Tibial nerve (tissue), 4 donors: ENCODE results near the gene PLCXD3. TPM values are rescaled to one million over a fixed set of nuclear protein-coding genes. Genes with fewer than 3 reads are reported as not detected.

ENCODE experiments used
- DNase-seq, 2 donors: peaks; one replicate each; pipeline ENCODE4 v3.0.0-alpha.2; 2019; ENCODE audit warnings: low spot score in 2 of 2
- H3K27ac ChIP-seq, 4 donors: fragments of 200-600 bp; sonication (generic) in 3 of 4; one replicate each; pipeline ENCODE4 v1.5.1; 2017 to 2019; ENCODE audit warnings: mild to moderate bottlenecking in 1 of 4
- H3K27me3 ChIP-seq, 2 donors: fragments of 200-600 bp; sonication (generic) in 1 of 2; one replicate each; pipeline versions ENCODE4 v1.5.1 to v1.6.0; 2017 to 2019
- H3K36me3 ChIP-seq, 3 donors: fragments of 200-600 bp; sonication (generic); one replicate each; pipeline ENCODE4 v1.5.1; 2018 to 2019
- H3K4me1 ChIP-seq, 4 donors: fragments of 200-600 bp; sonication (generic) in 3 of 4; one replicate each; pipeline ENCODE4 v1.5.1; 2017 to 2019
- H3K4me3 ChIP-seq, 4 donors: fragments of 200-600 bp; sonication (generic) in 3 of 4; one replicate each; pipeline ENCODE4 v1.5.1; 2017 to 2019; ENCODE audit warnings: mild to moderate bottlenecking in 1 of 4, moderate library complexity in 1 of 4
- H3K9me3 ChIP-seq, 4 donors: fragments of 200-600 bp; sonication (generic) in 3 of 4; one replicate each; pipeline ENCODE4 v1.5.1; 2017 to 2019
- EP300 ChIP-seq, 2 donors: sonication (generic); formaldehyde crosslinking; IDR thresholded peaks; one replicate each; pipeline ENCODE4 v1.6.1; 2017; ENCODE audit warnings: antibody characterized with exemption in 2 of 2, mild to moderate bottlenecking in 1 of 2
- POLR2A ChIP-seq, 2 donors: fragments of 450-650 bp; IDR thresholded peaks; one replicate each; pipeline ENCODE4 v1.6.1; 2017; ENCODE audit warnings: antibody characterized with exemption in 2 of 2, mild to moderate bottlenecking in 2 of 2, moderate library complexity in 2 of 2
- WGBS, 2 donors: methylation state at CpG; one replicate each; pipeline ENCODE4 v1.1.5; 2018; 5-methylcytosine and 5-hydroxymethylcytosine counted together
- total RNA-seq, 4 donors: library from RNA; depleted of rRNA; stranded (reverse); fragments of >200 nt; gene quantifications; one replicate each; pipeline ENCODE4 v1.1.0, GENCODE V29; 2016
- TF ChIP-seq, protein P1 (sequence below), 5 experiments: fragments of 200-600 bp in 3 of 5; fragments of 450-650 bp in 2 of 5; sonication (generic) in 3 of 5; IDR thresholded peaks; one replicate each; pipeline ENCODE4 v1.5.1; 2016 to 2019; ENCODE audit warnings: antibody characterized with exemption in 5 of 5, mild to moderate bottlenecking in 3 of 5, moderate library complexity in 2 of 5

PLCXD3 gene
- total RNA-seq, 4 donors from 2014 or later, result 2.1 to 7.9 (median 7.0) TPM

DNA sequence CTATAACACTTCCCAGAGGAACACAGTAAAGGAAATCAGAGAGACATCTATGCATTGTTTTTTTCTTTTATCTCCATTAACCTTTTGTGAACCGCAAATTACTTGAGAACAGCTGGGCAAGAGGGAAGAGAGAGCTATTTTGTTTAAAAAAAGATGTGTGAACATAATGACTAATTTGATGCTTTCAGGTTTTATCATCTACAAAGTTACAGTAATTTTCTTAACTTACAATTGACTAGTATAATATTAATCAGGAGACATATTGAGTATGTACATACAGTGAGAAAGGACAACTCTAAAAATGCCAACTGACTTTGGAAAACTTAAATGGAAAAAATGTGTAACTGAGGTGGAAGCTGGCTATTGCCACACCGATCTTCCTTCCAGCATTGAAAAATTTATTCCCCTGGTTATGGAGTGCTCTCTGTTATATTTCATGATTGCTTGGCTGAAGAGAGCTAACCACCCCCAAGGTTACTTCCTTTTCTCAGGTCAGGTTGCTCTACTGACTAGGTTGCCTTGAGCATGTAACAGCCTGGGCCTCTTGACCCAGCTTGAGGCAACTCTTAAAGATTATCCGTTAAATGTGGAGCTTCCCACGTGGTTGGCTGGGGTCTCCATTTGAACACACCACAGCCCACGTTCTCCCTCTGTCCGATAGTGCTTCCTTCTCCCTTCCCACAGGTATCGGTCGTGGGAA is 234.4 kb downstream of the PLCXD3 start:
- no peak for DNase-seq
- Histone ChIP-seq H3K9me3 (no peaks in the 10 kb centered on the region), H3K4me3 (no peak overlapping the region), H3K27me3 (no peaks in the 10 kb centered on the region), H3K4me1 (no peaks in the 10 kb centered on the region), H3K27ac (no peak overlapping the region), H3K36me3 (no peaks in the 10 kb centered on the region)
- WGBS, 2 donors, result 74 to 78% methylated on average over 8 of the region's 8 CpGs
- no peak for TF ChIP-seq POLR2A (IDR thresholded peaks at IDR 0.05)
- TF ChIP-seq, protein P1, sequence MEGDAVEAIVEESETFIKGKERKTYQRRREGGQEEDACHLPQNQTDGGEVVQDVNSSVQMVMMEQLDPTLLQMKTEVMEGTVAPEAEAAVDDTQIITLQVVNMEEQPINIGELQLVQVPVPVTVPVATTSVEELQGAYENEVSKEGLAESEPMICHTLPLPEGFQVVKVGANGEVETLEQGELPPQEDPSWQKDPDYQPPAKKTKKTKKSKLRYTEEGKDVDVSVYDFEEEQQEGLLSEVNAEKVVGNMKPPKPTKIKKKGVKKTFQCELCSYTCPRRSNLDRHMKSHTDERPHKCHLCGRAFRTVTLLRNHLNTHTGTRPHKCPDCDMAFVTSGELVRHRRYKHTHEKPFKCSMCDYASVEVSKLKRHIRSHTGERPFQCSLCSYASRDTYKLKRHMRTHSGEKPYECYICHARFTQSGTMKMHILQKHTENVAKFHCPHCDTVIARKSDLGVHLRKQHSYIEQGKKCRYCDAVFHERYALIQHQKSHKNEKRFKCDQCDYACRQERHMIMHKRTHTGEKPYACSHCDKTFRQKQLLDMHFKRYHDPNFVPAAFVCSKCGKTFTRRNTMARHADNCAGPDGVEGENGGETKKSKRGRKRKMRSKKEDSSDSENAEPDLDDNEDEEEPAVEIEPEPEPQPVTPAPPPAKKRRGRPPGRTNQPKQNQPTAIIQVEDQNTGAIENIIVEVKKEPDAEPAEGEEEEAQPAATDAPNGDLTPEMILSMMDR (IDR thresholded peaks at IDR 0.05), result no peak
- TF ChIP-seq EP300 (IDR thresholded peaks at IDR 0.05), result no peak

DNA sequence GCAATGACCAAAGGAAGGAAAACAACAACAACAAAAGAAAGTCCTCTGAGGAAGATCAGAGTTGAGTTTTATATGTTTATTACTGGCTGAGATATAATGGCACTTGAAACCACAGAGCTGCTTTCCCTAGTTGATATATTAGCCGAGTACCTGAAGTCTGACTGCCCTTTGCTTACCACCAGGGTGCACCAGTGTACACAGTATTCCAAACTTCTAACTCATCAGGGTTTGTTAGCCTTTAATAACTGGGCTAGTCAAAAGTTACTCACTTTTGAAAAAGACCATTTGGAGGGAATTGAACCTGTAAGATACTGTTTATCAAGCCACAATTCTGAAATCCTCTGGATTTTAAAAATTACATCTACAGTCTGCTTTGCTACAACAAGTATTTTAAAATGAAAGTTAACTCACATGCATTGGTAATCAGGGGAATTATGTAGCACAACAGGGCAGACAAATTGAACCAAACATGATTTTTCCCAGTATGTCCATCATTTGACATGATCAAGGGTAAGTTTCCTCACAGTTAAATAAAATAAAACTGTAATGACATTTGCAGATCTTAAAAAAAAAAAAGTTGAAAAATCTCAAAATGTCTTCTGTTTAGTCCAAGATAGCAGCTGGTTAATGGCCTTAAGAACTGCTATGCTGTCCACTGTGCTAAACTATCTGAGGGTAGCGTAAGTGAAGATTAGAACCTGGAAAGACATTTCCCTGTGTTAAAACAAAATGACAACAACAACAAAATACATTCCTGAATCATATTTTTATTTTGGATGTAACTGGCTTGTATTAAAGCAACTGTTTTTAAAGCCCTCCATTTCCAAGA is 239.8 kb downstream of the PLCXD3 start:
- WGBS, 2 donors, result 43 to 46% methylated on average over 2 of the region's 2 CpGs
- H3K4me3 ChIP-seq, result no peak overlapping the region
- H3K9me3 ChIP-seq, result no peaks in the 10 kb centered on the region
- no peaks in the 10 kb centered on the region for H3K4me1 ChIP-seq
- H3K27me3 ChIP-seq, result no peaks in the 10 kb centered on the region
- no peak for TF ChIP-seq POLR2A (IDR thresholded peaks at IDR 0.05)
- no peak for TF ChIP-seq EP300 (IDR thresholded peaks at IDR 0.05)
- TF ChIP-seq, protein P1 (IDR thresholded peaks at IDR 0.05), result peak; percentile 46 to 75 (median 65)
- H3K36me3 ChIP-seq, result no peaks in the 10 kb centered on the region
- DNase-seq, result peak in 1 of 2 donors; percentile 31
- no peak overlapping the region for H3K27ac ChIP-seq

- H3K27me3 ChIP-seq, result no peaks in the 10 kb centered on the region
- WGBS, 2 donors, result 84 to 91% methylated on average over 1 of the region's 1 CpG
- no peak for TF ChIP-seq POLR2A (IDR thresholded peaks at IDR 0.05)
- no peak for TF ChIP-seq EP300 (IDR thresholded peaks at IDR 0.05)
- TF ChIP-seq, protein P1 (IDR thresholded peaks at IDR 0.05), result no peak
- H3K9me3 ChIP-seq, result no peaks in the 10 kb centered on the region
- no peaks in the 10 kb centered on the region for H3K36me3 ChIP-seq
- H3K4me1 ChIP-seq, result no peaks in the 10 kb centered on the region
- DNase-seq, result no peak
- no peak overlapping the region for H3K27ac ChIP-seq
- H3K4me3 ChIP-seq, result no peak overlapping the region
Observed at GRCh38 chr5:41268894-41269293, 241.5 kb downstream of the PLCXD3 start.

DNA sequence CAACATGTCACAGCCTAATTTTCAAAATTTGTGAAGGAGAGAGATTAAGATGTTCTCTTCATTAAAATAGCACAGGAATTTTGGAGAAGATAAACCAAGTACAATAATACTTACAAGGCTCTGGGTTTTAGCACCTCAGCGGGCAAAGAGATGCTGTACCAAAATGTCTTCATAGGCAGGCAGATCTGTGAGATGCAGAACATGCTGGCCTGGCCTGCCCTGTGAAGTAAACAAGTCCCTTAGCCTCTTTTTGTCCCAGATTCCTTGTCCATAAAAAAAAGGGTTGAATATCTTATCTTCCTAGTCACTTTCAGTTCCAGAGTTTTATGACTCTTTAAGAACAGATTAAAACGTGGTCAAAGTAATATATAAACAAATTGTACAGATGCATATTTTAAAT is 244.0 kb downstream of the PLCXD3 start:
- no peak for DNase-seq
- WGBS, 2 donors, result 72 to 87% methylated on average over 2 of the region's 2 CpGs
- H3K4me1 ChIP-seq, result no peaks in the 10 kb centered on the region
- H3K4me3 ChIP-seq, result no peak overlapping the region
- no peaks in the 10 kb centered on the region for H3K36me3 ChIP-seq
- H3K27me3 ChIP-seq, result no peaks in the 10 kb centered on the region
- no peaks in the 10 kb centered on the region for H3K9me3 ChIP-seq
- H3K27ac ChIP-seq, result no peak overlapping the region
- no peak for TF ChIP-seq POLR2A (IDR thresholded peaks at IDR 0.05)
- TF ChIP-seq EP300 (IDR thresholded peaks at IDR 0.05), result no peak
- TF ChIP-seq, protein P1 (IDR thresholded peaks at IDR 0.05), result no peak

- TF ChIP-seq EP300 (IDR thresholded peaks at IDR 0.05), result peak in 1 of 2 donors; percentile 58
- TF ChIP-seq, protein P1 (IDR thresholded peaks at IDR 0.05), result no peak
- no peak for TF ChIP-seq POLR2A (IDR thresholded peaks at IDR 0.05)
- DNase-seq, result no peak
- Histone ChIP-seq H3K9me3 (no peaks in the 10 kb centered on the region), H3K4me3 (no peak overlapping the region), H3K27me3 (no peaks in the 10 kb centered on the region), H3K36me3 (no peaks in the 10 kb centered on the region), H3K4me1 (no peaks in the 10 kb centered on the region), H3K27ac (no peak overlapping the region)
- 61 to 66% methylated on average over 3 of the region's 3 CpGs for WGBS, 2 donors
Observed at GRCh38 chr5:41264019-41264418, 246.4 kb downstream of the PLCXD3 start.
